CD14-positive monocyte (primary cell): Measurements from ENCODE around the gene NPIPA2. TPM values are rescaled to one million over a fixed set of nuclear protein-coding genes. Genes with fewer than 3 reads are reported as not detected.
"Not testable (repeated sequence)": the region's sequence is repeated elsewhere in the genome, so short reads cannot be mapped to it uniquely, and the experiment has no call there.

Experiments
- DNase-seq, 3 donors: peaks; one replicate each; pipeline ENCODE4 v3.0.0-alpha.2; 2011 to 2022
- H2AFZ ChIP-seq: 2 replicates; pipeline ENCODE4 v1.6.0; 2012; ENCODE audit warnings: mild to moderate bottlenecking, low read depth, low read length, inconsistent platforms; ENCODE audit not compliant: insufficient read depth, poor library complexity, severe bottlenecking
- H3K27ac ChIP-seq, 2 donors: 1 replicate in 1 of 2; 2 replicates in 1 of 2; pipeline ENCODE4 v1.5.1; 2012 to 2013; ENCODE audit warnings: low read length in 2 of 2, control low read depth in 1 of 2, inconsistent platforms in 1 of 2, low read depth in 1 of 2, mild to moderate bottlenecking in 1 of 2
- H3K27me3 ChIP-seq, 2 donors: one replicate each; pipeline versions ENCODE4 v1.6.0 to v1.6.1; 2011 to 2013; ENCODE audit warnings: low read length in 2 of 2; ENCODE audit not compliant: control insufficient read depth in 2 of 2, insufficient read depth in 2 of 2
- H3K36me3 ChIP-seq, 2 donors: replicated peaks in 1 of 2; 1 replicate in 1 of 2; 2 replicates in 1 of 2; pipeline versions ENCODE4 v1.5.1 to v1.6.1; 2012 to 2013; ENCODE audit warnings: low read length in 2 of 2, control low read depth in 1 of 2, inconsistent platforms in 1 of 2, mild to moderate bottlenecking in 1 of 2; ENCODE audit not compliant: insufficient read depth in 2 of 2, control insufficient read depth in 1 of 2
- H3K4me1 ChIP-seq, 2 donors: 1 replicate in 1 of 2; 2 replicates in 1 of 2; pipeline versions ENCODE4 v1.5.1 to v1.6.1; 2012 to 2013; ENCODE audit warnings: low read length in 2 of 2, control low read depth in 1 of 2, inconsistent platforms in 1 of 2, mild to moderate bottlenecking in 1 of 2, moderate library complexity in 1 of 2; ENCODE audit not compliant: insufficient read depth in 2 of 2, control insufficient read depth in 1 of 2
- H3K4me2 ChIP-seq: replicated peaks from 2 replicates; pipeline ENCODE3; 2012; ENCODE audit warnings: low read length, moderate library complexity, mild to moderate bottlenecking; ENCODE audit not compliant: poor library complexity, severe bottlenecking; ENCODE audit errors: extremely low read depth
- H3K4me3 ChIP-seq, 3 experiments: fragments of 200-600 bp in 1 of 3; sonication (generic) in 1 of 3; replicated peaks in 1 of 3; 1 replicate in 2 of 3; 2 replicates in 1 of 3; pipeline ENCODE4 v1.5.1; 2011 to 2013; ENCODE audit warnings: low read length in 3 of 3, mild to moderate bottlenecking in 3 of 3, control low read depth in 2 of 3, low read depth in 2 of 3, inconsistent platforms in 1 of 3, moderate library complexity in 1 of 3
- H3K79me2 ChIP-seq: 2 replicates; pipeline ENCODE4 v1.6.0; 2012; ENCODE audit warnings: mild to moderate bottlenecking, control low read depth, inconsistent platforms, low read length, moderate library complexity; ENCODE audit not compliant: insufficient read depth
- H3K9ac ChIP-seq: 2 replicates; pipeline ENCODE4 v1.6.0; 2017; ENCODE audit warnings: low read length, mild to moderate bottlenecking; ENCODE audit not compliant: insufficient read depth, poor library complexity, severe bottlenecking
- H3K9me3 ChIP-seq, 2 donors: replicated peaks in 1 of 2; 1 replicate in 1 of 2; 2 replicates in 1 of 2; pipeline versions ENCODE4 v1.5.1 to v1.6.1; 2012 to 2013; ENCODE audit warnings: low read length in 2 of 2, control low read depth in 1 of 2; ENCODE audit not compliant: control insufficient read depth in 1 of 2, insufficient read depth in 1 of 2
- H4K20me1 ChIP-seq: 2 replicates; pipeline ENCODE4 v1.6.0; 2012; ENCODE audit warnings: mild to moderate bottlenecking, low read length, control low read depth, moderate library complexity; ENCODE audit not compliant: insufficient read depth
- H3K27ac Mint-ChIP-seq, 7 donors: one replicate each; pipeline ENCODE4 v1.8.0; 2020; ENCODE audit warnings: mild to moderate bottlenecking in 7 of 7, mixed read lengths in 7 of 7, moderate library complexity in 6 of 7, inconsistent platforms in 2 of 7
- H3K27me3 Mint-ChIP-seq, 3 donors: one replicate each; pipeline ENCODE4 v1.8.0; 2021 to 2022; ENCODE audit warnings: low read depth in 3 of 3, mild to moderate bottlenecking in 3 of 3, mixed read lengths in 3 of 3, moderate library complexity in 3 of 3, inconsistent platforms in 1 of 3
- H3K36me3 Mint-ChIP-seq, 2 donors: one replicate each; pipeline ENCODE4 v1.8.0; 2020; ENCODE audit warnings: mixed read lengths in 2 of 2, inconsistent platforms in 1 of 2, mild to moderate bottlenecking in 1 of 2
- H3K4me1 Mint-ChIP-seq: one replicate; pipeline ENCODE4 v1.8.0; 2020; ENCODE audit warnings: mild to moderate bottlenecking, mixed read lengths
- H3K4me3 Mint-ChIP-seq, 2 donors: one replicate each; pipeline ENCODE4 v1.8.0; 2020; ENCODE audit warnings: mild to moderate bottlenecking in 2 of 2, mixed read lengths in 2 of 2, moderate library complexity in 1 of 2
- H3K9me3 Mint-ChIP-seq, 7 donors: one replicate each; pipeline ENCODE4 v1.8.0; 2020 to 2022; ENCODE audit warnings: mixed read lengths in 7 of 7, mild to moderate bottlenecking in 6 of 7, moderate library complexity in 6 of 7, inconsistent platforms in 2 of 7
- WGBS: methylation state at CpG from one replicate; pipeline ENCODE4 v1.1.5; 2013; ENCODE audit warnings: missing lambda C conversion rate; ENCODE audit not compliant: insufficient coverage; 5-methylcytosine and 5-hydroxymethylcytosine counted together
- intact Hi-C, 2 donors: fragments of 100-400 bp; cut with micrococcal nuclease; formaldehyde crosslinking; loops; one replicate each; pipeline versions ENCODE4 v1.15.0 to v1.15.1; 2023
- polyA plus RNA-seq, 3 donors: library from polyadenylated mRNA; depleted of rRNA in 1 of 3; unstranded in 2 of 3; stranded (reverse) in 1 of 3; fragments of 300-500 nt in 2 of 3; fragments of >200 nt in 1 of 3; fragmentation: Illumina TruSeq in 2 of 3; gene quantifications; 1 replicate in 2 of 3; 2 replicates in 1 of 3; pipeline ENCODE4 v1.2.3, GENCODE V29; 2012 to 2021

NPIPA2 gene
- polyA plus RNA-seq, 3 donors: 2.0 TPM; not detected in 2

- H4K20me1 ChIP-seq, H3K27ac Mint-ChIP-seq, H3K27ac ChIP-seq, H3K4me3 ChIP-seq, H3K36me3 ChIP-seq, H3K9me3 Mint-ChIP-seq, H3K4me3 Mint-ChIP-seq, H3K4me1 Mint-ChIP-seq, H2AFZ ChIP-seq, H3K27me3 ChIP-seq, H3K27me3 Mint-ChIP-seq, H3K79me2 ChIP-seq, H3K36me3 Mint-ChIP-seq, H3K4me1 ChIP-seq, H3K4me2 ChIP-seq, H3K9ac ChIP-seq, H3K9me3 ChIP-seq, DNase-seq, intact Hi-C loops: not testable (repeated sequence)
- no CpG with 5 or more reads among the region's 1 CpG for WGBS
Observed at GRCh38 chr16:14786180-14786579, 43.8 kb downstream of the NPIPA2 start.

DNA sequence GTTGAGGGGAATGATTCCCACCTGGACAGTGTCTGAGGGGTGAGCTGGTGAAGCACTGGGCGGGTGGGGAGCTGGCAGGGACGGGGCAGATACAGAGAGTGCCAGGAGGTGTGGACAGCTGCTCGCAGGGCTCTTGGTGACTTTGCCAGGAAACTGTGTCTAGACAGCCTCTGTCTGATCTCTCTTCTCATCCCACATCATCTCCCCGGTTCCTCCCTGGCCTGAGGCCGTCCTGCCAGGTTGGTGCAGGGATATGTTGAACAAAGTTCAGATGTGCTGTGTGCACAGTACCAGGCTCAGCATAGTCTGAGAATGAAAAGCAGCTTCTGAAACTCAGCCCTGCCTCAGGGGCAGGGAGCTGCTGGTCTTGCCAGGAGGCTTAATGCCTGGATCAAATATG is 47.2 kb downstream of the NPIPA2 start:
- H3K4me3 Mint-ChIP-seq: not testable (repeated sequence)

DNA sequence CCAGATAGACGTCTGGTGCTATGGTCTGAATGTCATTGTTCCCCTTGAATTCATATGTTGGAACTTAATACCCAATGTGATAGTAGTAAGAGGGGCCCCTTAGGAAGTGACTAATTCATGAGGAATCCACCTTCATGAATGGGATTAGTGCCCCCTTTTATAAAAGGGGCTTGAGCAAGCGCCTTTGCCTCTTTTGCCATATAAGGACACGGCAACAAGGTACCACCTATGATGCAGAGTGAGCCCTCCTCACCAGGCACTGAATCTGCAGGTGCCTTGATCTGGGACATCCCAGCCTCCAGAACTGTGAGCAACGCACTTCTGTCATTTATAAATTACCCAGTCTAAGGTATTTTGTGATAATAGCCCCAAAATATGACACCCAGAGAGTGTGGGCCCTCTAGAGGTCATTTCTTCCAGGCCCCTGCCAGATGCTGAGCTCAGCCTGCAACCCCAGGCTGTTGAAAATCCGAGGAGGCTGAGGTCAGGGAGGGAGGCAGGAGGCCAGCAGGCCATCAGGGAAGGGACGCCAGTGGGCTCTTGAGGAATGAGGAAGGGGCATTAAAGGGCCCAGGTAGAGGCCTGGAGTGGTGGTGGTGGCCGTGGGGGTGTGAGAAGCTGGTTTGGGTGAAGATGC is 48.1 kb downstream of the NPIPA2 start:
- H3K9me3 ChIP-seq, DNase-seq, H3K27me3 ChIP-seq, H3K4me3 ChIP-seq, H3K4me2 ChIP-seq, intact Hi-C loops, H3K27ac ChIP-seq, H2AFZ ChIP-seq, H3K4me3 Mint-ChIP-seq, H3K79me2 ChIP-seq, H3K4me1 Mint-ChIP-seq, H3K27ac Mint-ChIP-seq, H3K27me3 Mint-ChIP-seq, H3K4me1 ChIP-seq, H3K9ac ChIP-seq, H3K36me3 ChIP-seq, H3K36me3 Mint-ChIP-seq, H3K9me3 Mint-ChIP-seq, H4K20me1 ChIP-seq: not testable (repeated sequence)
- WGBS: no CpG with 5 or more reads among the region's 7 CpGs

More for the DNA sequence above, 47.2 kb downstream of the NPIPA2 start:
- H2AFZ ChIP-seq, H3K9me3 ChIP-seq, H3K4me1 ChIP-seq, DNase-seq, H3K27me3 ChIP-seq, H3K4me2 ChIP-seq, H3K4me3 ChIP-seq, H3K27ac ChIP-seq, H3K36me3 Mint-ChIP-seq, H3K79me2 ChIP-seq, H3K4me1 Mint-ChIP-seq, H3K36me3 ChIP-seq, intact Hi-C loops, H3K9me3 Mint-ChIP-seq, H3K27ac Mint-ChIP-seq, H3K9ac ChIP-seq, H3K27me3 Mint-ChIP-seq, H4K20me1 ChIP-seq: not testable (repeated sequence)
- WGBS: no CpG with 5 or more reads among the region's 5 CpGs

- H3K9me3 Mint-ChIP-seq, H3K36me3 Mint-ChIP-seq, H2AFZ ChIP-seq, H3K9me3 ChIP-seq, H3K27me3 Mint-ChIP-seq, H3K79me2 ChIP-seq, H3K4me3 Mint-ChIP-seq, H3K4me1 ChIP-seq, H3K4me3 ChIP-seq, H3K27ac Mint-ChIP-seq, H3K27me3 ChIP-seq, H4K20me1 ChIP-seq, H3K9ac ChIP-seq, H3K4me1 Mint-ChIP-seq, H3K36me3 ChIP-seq, H3K4me2 ChIP-seq, intact Hi-C loops, DNase-seq, H3K27ac ChIP-seq: not testable (repeated sequence)
- no CpG with 5 or more reads among the region's 2 CpGs for WGBS
Observed at GRCh38 chr16:14792914-14793313, 50.6 kb downstream of the NPIPA2 start.
